Middle frontal gyrus (tissue), 1 donor: ENCODE measurements around the gene ABHD4.
"Not testable (repeated sequence)": the region's sequence is repeated elsewhere in the genome, so short reads cannot be mapped to it uniquely, and the experiment has no call there.

Experiments used
- DNase-seq: peaks from one replicate; pipeline ENCODE4 v3.0.0-alpha.2; 2015; ENCODE audit warnings: low spot score; ENCODE audit errors: extremely low spot score

Gene ABHD4

GRCh38 chr14:22626590-22626989 is 28.5 kb downstream of the ABHD4 start:
- no peak for DNase-seq

- no peak for DNase-seq
These were observed 29.6 kb downstream of the ABHD4 start for GRCh38 chr14:22627506-22628263.

- no peak for DNase-seq
These were observed 31.3 kb downstream of the ABHD4 start for GRCh38 chr14:22629361-22629760.

- DNase-seq, result no peak
These were observed 32.0 kb downstream of the ABHD4 start for GRCh38 chr14:22630066-22630465.

GRCh38 chr14:22630486-22630885 is 32.4 kb downstream of the ABHD4 start:
- no peak for DNase-seq

GRCh38 chr14:22634233-22634900 is 36.3 kb downstream of the ABHD4 start:
- DNase-seq, result no peak

- not testable (repeated sequence) for DNase-seq
These were observed 37.9 kb downstream of the ABHD4 start for GRCh38 chr14:22635980-22636379.

- no peak for DNase-seq
These were observed 42.1 kb downstream of the ABHD4 start for GRCh38 chr14:22640192-22640591.

- DNase-seq, result no peak
These were observed 43.7 kb downstream of the ABHD4 start for GRCh38 chr14:22641846-22642245.

GRCh38 chr14:22644305-22644635 is 46.2 kb downstream of the ABHD4 start, which contains the start of gene OR6J1:
TSS of gene OR6J1 (minus strand) at chr14:22644352. CDS start at chr14:22634811, 9,541 bp downstream.
- DNase-seq, result no peak

GRCh38 chr14:22646570-22647254 is 48.6 kb downstream of the ABHD4 start:
- no peak for DNase-seq

- no peak for DNase-seq
These were observed 50.4 kb downstream of the ABHD4 start for GRCh38 chr14:22648506-22648905.

- DNase-seq, result no peak
These were observed 52.1 kb downstream of the ABHD4 start for GRCh38 chr14:22650046-22650739.

GRCh38 chr14:22650960-22651521 is 52.9 kb downstream of the ABHD4 start:
- DNase-seq, result no peak

GRCh38 chr14:22651586-22651985 is 53.5 kb downstream of the ABHD4 start:
- DNase-seq, result no peak

GRCh38 chr14:22653012-22653621 is 55.0 kb downstream of the ABHD4 start:
- no peak for DNase-seq

- DNase-seq, result no peak
These were observed 58.1 kb downstream of the ABHD4 start for GRCh38 chr14:22656226-22656625.

GRCh38 chr14:22656945-22657731 is 59.0 kb downstream of the ABHD4 start:
- DNase-seq, result no peak

GRCh38 chr14:22657861-22658260 is 59.8 kb downstream of the ABHD4 start:
- DNase-seq, result no peak

- DNase-seq, result no peak
These were observed 60.8 kb downstream of the ABHD4 start for GRCh38 chr14:22658946-22659345.
